ENCODE results near the gene WARS2.
A peak's percentile ranks its signal among the peaks of the same experiment; 100 is the strongest.

Gene WARS2

DNA sequence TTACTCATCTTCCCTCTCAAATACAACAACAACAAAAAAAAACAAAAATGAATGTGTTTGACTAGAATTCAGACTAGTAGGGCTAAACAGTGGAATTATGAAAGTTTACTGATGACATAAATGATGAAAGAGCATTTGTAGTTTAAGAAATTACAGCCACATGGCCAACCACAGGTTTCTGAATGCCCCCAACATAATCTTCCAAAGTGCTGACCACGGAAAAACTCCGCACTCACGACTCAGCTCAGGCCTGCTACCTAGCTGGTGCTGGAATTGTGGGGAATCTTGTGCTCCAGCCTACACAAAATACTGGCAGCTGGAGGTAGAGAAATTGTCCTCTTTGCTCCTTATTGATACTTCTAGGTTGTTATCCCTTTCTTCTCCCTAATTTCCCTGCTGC lies 128.7 kb downstream of the WARS2 start:
- no peaks in the 10 kb centered on the region for H3K36me3 ChIP-seq (ENCODE audit: low read depth)
- no peak for DNase-seq (ENCODE audit: low spot score)
- TF ChIP-seq, protein P1, sequence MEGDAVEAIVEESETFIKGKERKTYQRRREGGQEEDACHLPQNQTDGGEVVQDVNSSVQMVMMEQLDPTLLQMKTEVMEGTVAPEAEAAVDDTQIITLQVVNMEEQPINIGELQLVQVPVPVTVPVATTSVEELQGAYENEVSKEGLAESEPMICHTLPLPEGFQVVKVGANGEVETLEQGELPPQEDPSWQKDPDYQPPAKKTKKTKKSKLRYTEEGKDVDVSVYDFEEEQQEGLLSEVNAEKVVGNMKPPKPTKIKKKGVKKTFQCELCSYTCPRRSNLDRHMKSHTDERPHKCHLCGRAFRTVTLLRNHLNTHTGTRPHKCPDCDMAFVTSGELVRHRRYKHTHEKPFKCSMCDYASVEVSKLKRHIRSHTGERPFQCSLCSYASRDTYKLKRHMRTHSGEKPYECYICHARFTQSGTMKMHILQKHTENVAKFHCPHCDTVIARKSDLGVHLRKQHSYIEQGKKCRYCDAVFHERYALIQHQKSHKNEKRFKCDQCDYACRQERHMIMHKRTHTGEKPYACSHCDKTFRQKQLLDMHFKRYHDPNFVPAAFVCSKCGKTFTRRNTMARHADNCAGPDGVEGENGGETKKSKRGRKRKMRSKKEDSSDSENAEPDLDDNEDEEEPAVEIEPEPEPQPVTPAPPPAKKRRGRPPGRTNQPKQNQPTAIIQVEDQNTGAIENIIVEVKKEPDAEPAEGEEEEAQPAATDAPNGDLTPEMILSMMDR (IDR thresholded peaks at IDR 0.05; ENCODE audit: poor library complexity, severe bottlenecking): no peak

DNA sequence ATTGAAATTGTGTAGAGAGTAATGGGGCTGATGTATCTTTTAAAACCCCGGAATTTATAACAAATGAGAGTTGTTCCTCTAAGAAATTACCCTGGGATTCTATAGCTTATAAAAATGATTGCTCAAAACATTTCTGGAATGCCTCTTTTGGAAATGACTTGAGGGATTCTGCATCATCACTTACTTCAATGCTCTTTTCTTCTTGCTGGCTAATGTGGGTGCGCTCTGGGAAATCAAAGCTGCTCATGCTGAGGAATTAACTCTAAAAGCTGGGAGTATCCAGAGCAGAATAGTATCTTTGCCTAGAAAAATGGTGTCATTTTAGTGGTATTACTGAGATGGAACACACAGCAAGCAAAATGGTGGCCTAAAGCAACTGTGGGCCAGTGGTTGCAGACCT lies 129.3 kb downstream of the WARS2 start:
- peaks cover 27% of the 10 kb centered on the region for H3K27me3 ChIP-seq (ENCODE audit: insufficient read depth, poor library complexity, severe bottlenecking)
- no peaks in the 10 kb centered on the region for H3K4me1 ChIP-seq (ENCODE audit: insufficient read depth, poor library complexity, severe bottlenecking)
- H3K27ac ChIP-seq (ENCODE audit: poor library complexity, severe bottlenecking): no peak overlapping the region
- H3K36me3 ChIP-seq (ENCODE audit: low read depth): no peaks in the 10 kb centered on the region
- DNase-seq (ENCODE audit: low spot score): no peak
- ATAC-seq (ENCODE audit: low read depth): no peak
- no peak overlapping the region for H3K4me3 ChIP-seq (ENCODE audit: severe bottlenecking)
- no peaks in the 10 kb centered on the region for H3K9me3 ChIP-seq (ENCODE audit: severe bottlenecking)
- TF ChIP-seq, protein P1 (IDR thresholded peaks at IDR 0.05; ENCODE audit: poor library complexity, severe bottlenecking): no peak

More for the DNA sequence above, 128.7 kb downstream of the WARS2 start:
- no peak overlapping the region for H3K27ac ChIP-seq (ENCODE audit: poor library complexity, severe bottlenecking)
- no peaks in the 10 kb centered on the region for H3K9me3 ChIP-seq (ENCODE audit: severe bottlenecking)
- ATAC-seq (ENCODE audit: low read depth): no peak
- peaks cover 21% of the 10 kb centered on the region for H3K27me3 ChIP-seq (ENCODE audit: insufficient read depth, poor library complexity, severe bottlenecking)
- no peaks in the 10 kb centered on the region for H3K4me1 ChIP-seq (ENCODE audit: insufficient read depth, poor library complexity, severe bottlenecking)
- H3K4me3 ChIP-seq (ENCODE audit: severe bottlenecking): no peak overlapping the region

DNA sequence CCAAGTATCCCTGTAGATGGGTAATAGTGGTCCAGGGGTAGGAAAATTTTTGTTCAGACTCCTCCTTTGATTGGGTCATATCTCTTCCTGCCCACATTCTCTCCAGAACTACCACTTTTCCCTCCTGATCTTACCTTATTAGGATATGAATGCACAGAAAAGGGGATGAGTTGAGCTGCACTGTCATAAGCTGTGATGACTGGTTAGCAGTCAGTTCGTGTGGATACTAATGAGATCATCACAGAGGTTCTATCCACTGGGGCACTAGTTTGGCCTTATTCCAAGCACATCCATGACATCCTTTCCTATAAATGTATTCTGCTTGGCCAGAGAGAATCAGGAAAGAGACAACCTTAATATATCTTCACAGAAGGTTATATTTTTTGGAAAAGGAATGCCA lies 130.3 kb downstream of the WARS2 start:
- H3K27me3 ChIP-seq (ENCODE audit: insufficient read depth, poor library complexity, severe bottlenecking): peaks cover 36% of the 10 kb centered on the region

DNA sequence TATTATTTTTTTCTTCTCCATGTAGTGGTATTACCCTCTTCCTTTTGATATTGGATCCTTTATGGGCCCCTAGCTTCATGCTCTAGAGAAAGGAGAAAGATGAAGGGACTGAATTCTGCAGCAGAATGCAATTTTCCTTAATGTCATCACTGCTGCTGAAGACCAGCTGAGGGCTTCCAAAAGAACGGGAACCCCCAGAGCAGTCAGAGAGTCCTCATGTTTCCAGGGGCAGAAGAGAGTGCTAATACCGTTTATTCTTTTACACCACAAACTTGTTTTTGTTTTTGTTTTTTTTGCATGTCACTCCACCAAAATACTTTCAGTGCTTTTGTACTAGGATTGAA lies 131.2 kb downstream of the WARS2 start:
- TF ChIP-seq, protein P1 (IDR thresholded peaks at IDR 0.05; ENCODE audit: poor library complexity, severe bottlenecking): no peak
- no peak for DNase-seq (ENCODE audit: low spot score)
- ATAC-seq (ENCODE audit: low read depth): no peak
- H3K36me3 ChIP-seq (ENCODE audit: low read depth): no peaks in the 10 kb centered on the region
- H3K9me3 ChIP-seq (ENCODE audit: severe bottlenecking): no peaks in the 10 kb centered on the region
- peaks cover 45% of the 10 kb centered on the region for H3K27me3 ChIP-seq (ENCODE audit: insufficient read depth, poor library complexity, severe bottlenecking)
- no peak overlapping the region for H3K27ac ChIP-seq (ENCODE audit: poor library complexity, severe bottlenecking)
- no peak overlapping the region for H3K4me3 ChIP-seq (ENCODE audit: severe bottlenecking)
- no peaks in the 10 kb centered on the region for H3K4me1 ChIP-seq (ENCODE audit: insufficient read depth, poor library complexity, severe bottlenecking)

More for the DNA sequence above, 130.3 kb downstream of the WARS2 start:
- Histone ChIP-seq H3K9me3 (ENCODE audit: severe bottlenecking) (no peaks in the 10 kb centered on the region), H3K36me3 (ENCODE audit: low read depth) (no peaks in the 10 kb centered on the region), H3K4me3 (ENCODE audit: severe bottlenecking) (no peak overlapping the region), H3K27ac (ENCODE audit: poor library complexity, severe bottlenecking) (no peak overlapping the region), H3K4me1 (ENCODE audit: insufficient read depth, poor library complexity, severe bottlenecking) (no peaks in the 10 kb centered on the region)
- ATAC-seq (ENCODE audit: low read depth): peak; percentile 23; the same call in 1 of the 3 replicates
- TF ChIP-seq, protein P1 (IDR thresholded peaks at IDR 0.05; ENCODE audit: poor library complexity, severe bottlenecking): no peak
- no peak for DNase-seq (ENCODE audit: low spot score)

DNA sequence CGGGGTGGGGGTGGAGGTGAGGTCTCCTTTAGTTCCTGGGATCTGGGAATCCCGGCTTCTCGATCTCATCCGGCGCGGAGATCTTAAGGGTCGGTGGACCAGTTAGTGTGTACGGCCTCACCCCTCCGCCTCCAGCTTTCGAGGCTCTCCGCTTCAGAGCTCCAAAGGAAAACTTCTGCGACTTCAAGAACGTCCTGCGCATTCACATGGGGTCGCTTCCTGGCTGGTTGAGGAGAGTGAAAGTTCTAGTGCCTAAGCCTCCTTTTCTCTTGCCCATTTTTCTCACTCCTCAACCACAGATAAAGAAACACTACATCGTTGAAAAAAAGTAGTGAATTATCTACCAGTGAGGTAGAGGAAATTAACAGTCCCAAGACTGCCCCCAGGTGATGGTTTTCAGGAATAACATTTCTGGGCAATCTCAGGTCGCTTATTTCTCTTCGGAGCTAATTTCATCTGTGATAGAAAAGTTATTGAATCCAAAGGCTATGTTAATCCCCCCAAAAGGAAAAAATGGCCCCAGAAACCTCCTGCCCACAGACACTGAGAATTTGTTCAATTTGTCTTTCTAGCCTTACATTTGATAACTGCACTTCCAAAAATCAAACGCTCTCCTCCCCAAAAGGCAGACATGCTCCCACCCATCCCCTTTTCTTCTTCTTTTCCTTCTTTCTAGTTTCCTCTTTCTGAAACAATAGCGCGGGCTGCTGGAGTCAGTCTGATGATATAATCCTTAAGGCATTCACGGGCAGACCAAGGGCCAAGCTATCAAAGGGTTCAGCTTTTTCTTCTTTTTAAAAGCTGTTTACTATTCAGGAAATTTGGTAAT lies 131.8 kb downstream of the WARS2 start:
- DNase-seq (ENCODE audit: low spot score): no peak
- Histone ChIP-seq H3K27me3 (ENCODE audit: insufficient read depth, poor library complexity, severe bottlenecking) (peaks cover 51% of the 10 kb centered on the region), H3K27ac (ENCODE audit: poor library complexity, severe bottlenecking) (no peak overlapping the region), H3K4me3 (ENCODE audit: severe bottlenecking) (no peak overlapping the region), H3K36me3 (ENCODE audit: low read depth) (no peaks in the 10 kb centered on the region), H3K9me3 (ENCODE audit: severe bottlenecking) (no peaks in the 10 kb centered on the region), H3K4me1 (ENCODE audit: insufficient read depth, poor library complexity, severe bottlenecking) (no peaks in the 10 kb centered on the region)
- TF ChIP-seq, protein P1 (IDR thresholded peaks at IDR 0.05; ENCODE audit: poor library complexity, severe bottlenecking): peak; percentile 65
- peak; percentile 31; the same call in 1 of the 3 replicates for ATAC-seq (ENCODE audit: low read depth)

Measured in RWPE2 (cell line).